SK-N-MC (cell line): Measurements from ENCODE around the gene MYOF.

Experiments used
- EZH2 ChIP-seq: fragments of 200-600 bp; sonication (generic); IDR thresholded peaks from one replicate; pipeline ENCODE4 v1.6.1; 2017; ENCODE audit warnings: antibody characterized with exemption
- FOXP2 ChIP-seq: optimal IDR thresholded peaks from 2 replicates; pipeline ENCODE3; 2011; ENCODE audit warnings: mild to moderate bottlenecking, moderate library complexity; ENCODE audit not compliant: insufficient read depth; ENCODE audit errors: extremely low read length, control extremely low read depth
- POLR2AphosphoS5 ChIP-seq: IDR thresholded peaks from 2 replicates; pipeline ENCODE4 v1.6.1; 2012; ENCODE audit warnings: mild to moderate bottlenecking, low read depth, low read length, borderline replicate concordance

DNA sequence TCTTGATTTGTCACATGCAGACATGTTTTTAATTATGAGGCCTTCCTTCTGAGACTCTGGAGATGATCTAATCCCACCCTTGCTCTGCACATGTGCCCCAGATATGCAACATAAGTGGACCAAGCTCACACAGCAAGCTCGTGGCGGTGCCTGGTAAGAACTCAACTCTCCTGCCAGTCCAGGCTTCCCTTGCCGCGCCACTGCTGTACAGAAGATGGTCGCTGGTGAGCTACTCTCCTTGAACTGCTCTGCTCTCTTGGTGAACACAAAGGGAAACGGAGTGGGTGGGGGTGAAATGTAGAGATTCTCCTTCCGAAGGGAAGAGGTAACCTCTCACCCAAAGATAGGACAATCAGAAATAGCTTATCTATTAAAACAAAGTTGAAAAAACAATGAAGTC lies 25.7 kb downstream of the MYOF start:
- TF ChIP-seq EZH2, result no peak
- TF ChIP-seq POLR2AphosphoS5, result no peak
- TF ChIP-seq FOXP2, result no peak
